ENCODE results near the gene MOSPD3.
"Not testable (repeated sequence)": the region's sequence is repeated elsewhere in the genome, so short reads cannot be mapped to it uniquely, and the experiment has no call there.

The MOSPD3 gene

DNA sequence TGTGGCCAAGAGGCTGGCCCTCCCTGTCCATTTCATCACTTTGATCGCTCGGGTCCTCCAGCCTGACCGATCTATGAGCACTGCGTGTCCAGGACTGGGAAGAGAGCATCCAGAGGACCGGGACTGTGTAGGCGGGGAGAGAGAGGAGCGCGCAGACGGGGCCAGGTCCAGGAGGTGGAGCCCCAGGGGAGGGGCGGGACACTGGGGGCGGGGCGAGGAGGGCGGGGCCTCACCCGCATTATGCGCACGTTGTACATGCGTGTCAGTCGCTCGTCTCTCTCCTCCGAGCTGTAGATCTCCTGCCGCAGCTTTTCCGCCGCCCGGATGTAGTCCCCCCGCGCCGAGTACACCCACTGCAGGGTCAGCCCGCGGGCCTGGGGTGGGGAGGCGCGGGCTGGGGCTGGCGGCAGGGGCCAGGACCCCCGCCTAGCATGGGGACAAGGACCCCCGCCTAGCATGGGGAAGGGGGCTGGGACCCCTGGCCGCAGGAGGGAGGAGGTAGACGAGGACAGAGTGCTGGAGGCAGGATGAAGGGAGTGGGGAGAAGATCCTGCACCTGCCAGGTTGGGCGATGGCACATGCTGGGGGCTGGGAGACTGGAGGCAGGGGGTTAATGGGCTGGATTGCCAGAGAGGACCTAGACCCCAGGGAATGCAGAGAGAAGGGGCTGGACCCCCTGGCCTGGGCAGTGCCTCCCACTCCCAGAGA is 14.3 kb downstream of the MOSPD3 start:
- DNase-seq, result peak; percentile 90

DNA sequence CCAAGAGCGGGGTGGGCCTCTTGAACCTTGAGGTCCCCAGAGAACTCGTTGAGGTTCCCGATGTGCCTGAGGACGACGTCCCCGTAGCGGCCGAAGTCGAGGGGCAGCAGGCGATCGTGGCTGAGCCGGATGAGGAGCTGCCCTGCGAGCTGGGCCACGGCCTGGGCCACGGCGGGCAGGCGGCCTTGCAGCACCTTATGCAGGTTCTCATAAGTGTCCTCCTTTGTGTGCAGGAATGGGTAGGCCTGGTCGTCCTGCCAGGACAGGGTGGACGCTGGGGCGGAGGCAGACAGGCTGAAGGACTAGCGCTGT is 14.9 kb downstream of the MOSPD3 start:
- no peak for DNase-seq

DNA sequence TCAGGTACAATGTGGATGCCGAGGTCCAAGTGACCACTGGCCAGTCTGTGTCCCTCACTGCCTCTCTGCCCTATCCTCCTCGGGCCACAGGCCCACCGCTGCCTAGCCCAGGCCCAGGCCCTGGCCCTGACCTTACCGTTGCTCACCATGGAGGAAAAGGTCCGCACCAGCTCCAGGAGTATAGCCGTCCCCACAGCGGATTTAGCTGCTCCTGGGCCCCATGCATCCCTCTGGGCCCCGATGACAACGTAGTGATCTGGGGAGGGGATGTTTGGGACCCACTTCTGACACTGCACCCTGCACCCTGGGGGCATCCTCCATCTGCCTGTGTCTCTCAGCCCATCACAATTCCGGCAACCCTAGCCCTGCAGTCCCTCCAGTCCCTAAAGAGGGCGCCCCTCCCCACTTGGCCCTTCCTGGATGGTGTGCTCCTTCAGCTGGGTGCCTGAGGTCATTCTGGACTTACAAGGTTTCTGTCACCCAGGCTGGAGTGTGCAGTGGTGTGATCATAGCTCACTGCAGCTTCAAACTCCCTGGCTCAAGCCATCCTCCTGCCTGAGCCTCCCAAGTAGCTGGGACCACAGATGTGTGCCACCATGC is 16.9 kb downstream of the MOSPD3 start:
- no peak for DNase-seq

DNA sequence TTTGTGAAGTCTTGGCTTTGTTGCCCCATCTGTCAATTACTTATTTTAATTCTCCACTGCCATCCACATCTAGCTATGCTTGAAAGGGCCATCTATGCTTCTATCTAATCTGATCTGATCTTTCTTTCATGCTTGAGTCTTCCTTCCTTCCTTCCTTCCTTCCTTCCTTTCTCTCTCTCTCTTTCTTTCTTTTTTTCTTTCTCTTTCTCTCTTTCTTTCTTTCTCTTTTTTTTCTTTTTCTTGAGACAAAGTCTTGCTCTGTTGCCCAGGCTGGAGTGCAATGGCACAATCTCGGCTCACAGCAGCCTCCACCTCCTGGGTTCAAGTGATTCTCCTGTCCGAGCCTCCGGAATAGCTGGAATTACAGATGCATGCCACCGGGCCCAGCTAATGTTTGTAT is 17.7 kb downstream of the MOSPD3 start:
- no peak for DNase-seq

DNA sequence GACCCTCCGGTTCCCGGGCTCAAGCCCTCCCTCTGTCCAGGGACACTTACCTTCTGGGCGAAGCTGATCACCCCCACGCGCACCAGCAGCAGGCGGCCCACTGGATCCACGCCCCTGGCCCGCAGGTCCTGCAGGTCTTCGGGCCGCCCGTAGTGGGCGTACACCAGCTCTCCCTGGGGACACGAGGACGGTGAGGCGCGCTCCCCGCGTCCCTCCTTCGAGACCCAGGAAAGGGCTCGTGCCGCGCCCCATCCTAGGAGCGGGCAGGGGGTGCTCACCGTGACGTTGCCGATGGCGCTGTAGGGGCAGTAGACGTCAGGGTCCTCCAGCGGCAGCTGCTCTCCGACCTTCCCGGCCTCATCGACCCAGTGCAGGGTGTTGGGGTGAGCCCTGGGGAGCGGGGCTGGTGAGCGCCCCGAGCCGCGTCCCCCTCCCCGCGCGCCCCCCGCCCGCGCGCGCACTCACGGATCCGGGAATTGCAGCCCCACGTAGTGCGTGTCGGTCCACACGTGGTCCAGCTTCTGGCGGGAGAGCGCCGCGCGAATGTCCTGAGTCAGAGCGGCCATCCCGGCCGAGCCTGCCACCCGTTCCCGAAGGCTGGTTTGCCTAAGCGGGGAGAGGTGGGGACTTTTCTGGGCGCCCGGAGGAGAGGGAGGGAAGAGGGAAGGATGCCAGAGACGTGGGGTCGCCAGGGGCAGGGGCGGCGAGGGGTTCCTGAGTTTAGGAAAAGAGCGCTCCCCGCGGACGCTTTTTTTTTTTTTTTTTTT is 20.8 kb downstream of the MOSPD3 start:
- DNase-seq, result peak; percentile 51

DNA sequence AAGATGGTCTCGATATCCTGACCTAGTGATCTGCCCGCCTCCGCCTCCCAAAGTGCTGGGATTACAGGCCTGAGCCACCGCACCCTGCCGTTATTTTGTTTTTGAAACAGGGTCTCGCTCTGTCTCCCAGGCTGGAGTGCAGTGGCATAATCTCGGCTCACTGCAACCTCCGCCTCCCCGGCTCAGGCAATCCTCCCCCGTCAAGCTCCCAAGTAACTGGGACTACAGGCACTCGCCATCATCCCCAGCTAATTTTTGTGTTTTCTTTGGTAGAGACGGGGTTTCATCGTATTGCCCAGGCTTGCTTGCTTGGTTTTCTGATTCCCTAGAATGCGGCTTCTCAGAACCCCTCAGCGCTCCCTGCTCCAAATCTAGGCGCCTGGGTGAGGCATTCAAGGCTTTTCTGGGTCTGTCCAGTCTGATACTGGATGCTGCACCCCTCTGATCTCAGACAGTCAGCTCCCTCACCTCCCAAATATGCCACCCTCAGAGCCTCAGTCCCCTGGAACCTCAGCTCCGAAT is 27.7 kb downstream of the MOSPD3 start:
- DNase-seq, result no peak

DNA sequence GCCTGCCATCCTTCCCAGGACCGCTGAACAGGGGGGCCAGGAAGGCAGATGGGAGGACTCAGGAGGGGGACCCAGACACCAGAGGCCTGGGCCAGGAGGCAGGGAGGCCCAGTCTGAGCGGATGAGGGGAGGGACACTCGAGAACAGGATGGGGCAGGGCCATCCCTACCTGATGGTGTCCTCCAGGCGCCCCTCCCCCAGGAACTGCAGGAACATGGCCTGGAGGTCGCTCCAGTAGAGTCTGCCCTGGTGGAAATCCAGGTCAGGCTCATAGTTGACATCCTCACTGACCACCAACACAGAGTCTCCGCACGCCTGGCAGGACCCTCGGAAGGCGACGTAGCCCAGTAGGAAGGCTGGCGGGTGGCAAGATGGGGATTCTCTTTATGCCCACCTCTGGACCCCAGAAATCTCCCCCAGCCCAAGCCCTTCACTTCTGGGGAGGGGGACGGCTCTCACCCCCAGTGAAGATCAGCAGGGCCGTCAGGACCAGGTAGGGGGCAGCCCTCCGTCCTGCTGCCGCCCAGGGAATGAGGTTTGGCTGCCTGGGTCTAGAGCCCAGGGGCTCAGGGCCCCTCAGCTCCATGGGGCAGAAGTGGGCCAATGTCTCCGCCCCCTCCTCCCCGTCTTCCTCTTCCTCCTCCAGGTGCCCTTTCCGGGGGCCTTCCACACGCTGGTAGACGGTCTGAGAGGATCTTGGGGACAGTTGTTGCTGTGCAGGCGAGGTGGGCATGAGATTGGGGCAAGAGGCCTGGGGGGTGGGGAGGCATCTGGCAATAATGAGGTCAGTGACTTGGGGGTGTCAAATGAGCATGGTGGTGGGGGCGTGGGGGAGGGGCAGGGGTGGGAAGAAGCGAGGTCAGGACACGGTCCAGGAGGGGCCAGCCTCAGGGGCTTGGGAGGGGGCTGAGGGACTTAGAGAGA is 28.4 kb downstream of the MOSPD3 start:
- no peak for DNase-seq

DNA sequence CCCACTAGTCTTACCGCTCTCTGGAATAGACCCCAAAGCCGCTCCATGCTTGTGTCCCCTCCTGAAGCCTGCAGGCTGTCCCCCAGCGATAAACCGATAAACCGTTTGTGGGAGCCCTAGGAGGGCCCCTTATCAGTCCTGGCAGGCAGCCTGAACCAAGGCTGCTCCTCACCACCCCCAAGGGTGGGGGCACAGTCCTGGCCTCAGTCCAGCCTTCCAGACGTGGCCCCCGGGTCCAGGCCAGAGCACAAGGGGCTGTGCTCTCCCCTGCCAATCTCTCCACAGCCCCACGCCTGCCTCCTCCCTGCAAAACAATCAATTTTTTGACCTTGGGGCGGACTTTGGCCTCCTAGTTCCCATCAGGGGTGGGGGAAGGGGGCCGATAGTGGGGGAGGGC is 29.1 kb downstream of the MOSPD3 start, which contains the start of gene TFR2:
Gene TFR2, minus strand, starts transcription at position 90 of the 397 bp plus-strand sequence. Its CDS starts 43 bp downstream, at position 47.
- no peak for DNase-seq

DNA sequence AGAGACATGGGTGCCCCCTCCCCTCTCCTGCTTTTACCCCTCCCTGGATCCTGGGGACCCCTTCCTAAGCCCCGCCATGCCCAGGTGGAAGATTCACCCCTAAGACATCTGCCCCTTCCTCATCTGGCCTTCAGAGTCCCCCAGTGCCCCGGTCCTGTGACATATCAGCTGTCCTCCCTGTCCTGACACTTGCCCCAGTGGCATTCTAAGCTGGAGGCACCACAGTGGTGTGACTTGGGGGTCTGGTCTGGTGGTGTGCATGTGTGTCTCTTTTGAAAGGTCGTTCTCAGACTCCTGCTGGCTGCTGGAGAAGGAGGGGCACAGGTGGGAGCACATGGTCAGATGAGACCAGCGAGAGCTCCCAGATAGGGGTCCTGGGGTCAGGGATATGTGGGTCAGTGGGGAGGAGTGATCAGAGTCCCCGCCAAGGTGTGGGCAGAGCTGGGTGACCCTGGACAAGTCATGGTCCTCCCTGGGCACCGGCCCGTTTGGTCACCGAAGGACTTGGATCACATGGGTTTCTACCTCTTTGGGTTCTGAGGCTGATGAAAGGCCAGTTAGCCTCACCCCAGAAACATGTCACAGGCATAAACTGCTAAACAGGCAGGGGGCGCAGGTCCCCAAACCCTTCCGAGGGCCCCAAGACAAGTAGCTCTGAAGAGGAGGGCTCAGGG is 29.7 kb downstream of the MOSPD3 start:
- DNase-seq, result no peak

DNA sequence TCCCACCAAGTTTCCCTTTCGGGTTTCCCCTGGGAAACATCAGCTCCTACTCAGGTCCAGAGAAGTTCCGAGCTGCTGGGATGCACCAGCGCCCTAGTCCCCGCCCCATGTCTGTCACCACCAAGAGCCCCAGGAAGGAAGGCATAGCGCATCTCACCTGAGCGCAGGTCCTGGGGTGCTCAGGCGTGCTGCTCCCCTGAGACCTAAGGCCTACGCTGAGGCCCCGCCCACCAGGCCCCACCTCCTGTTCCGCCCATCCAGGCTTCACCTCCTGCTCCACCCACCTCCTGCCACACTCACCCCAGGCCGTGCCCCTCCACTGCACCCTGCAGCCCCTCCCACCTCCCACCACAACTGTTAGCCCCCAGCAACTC is 30.2 kb downstream of the MOSPD3 start:
- DNase-seq, result no peak

DNA sequence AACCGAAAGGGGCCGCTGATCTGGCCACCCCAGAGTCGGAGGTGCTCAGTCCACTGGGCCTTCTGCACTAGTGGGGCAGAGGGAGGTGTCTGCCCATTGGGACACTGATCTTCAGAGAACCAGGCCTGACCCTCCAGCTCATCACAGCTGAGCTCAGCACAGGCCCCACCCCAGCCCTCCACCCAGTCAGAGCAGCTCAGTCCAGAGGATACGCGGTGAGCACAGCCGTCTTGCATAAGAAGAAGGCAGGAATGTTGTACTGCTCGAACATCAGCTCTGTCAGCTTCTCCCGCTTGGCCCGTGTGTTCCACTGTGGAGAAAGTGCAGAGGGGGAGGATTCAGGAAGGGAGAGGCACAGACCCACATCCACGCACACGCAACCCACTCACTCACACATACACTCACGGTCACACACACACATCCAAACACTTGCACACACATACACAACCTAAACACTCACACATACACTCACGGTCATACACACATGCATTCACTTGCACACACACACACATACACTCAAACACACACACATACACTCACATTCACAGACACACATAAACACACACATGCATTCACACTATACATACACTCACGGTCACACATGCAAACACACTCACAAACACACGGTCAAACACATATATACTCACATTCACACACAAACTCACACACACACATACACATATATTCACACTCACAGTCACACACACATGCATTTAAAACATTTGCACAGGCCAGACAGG is 37.7 kb downstream of the MOSPD3 start:
- DNase-seq, result no peak

DNA sequence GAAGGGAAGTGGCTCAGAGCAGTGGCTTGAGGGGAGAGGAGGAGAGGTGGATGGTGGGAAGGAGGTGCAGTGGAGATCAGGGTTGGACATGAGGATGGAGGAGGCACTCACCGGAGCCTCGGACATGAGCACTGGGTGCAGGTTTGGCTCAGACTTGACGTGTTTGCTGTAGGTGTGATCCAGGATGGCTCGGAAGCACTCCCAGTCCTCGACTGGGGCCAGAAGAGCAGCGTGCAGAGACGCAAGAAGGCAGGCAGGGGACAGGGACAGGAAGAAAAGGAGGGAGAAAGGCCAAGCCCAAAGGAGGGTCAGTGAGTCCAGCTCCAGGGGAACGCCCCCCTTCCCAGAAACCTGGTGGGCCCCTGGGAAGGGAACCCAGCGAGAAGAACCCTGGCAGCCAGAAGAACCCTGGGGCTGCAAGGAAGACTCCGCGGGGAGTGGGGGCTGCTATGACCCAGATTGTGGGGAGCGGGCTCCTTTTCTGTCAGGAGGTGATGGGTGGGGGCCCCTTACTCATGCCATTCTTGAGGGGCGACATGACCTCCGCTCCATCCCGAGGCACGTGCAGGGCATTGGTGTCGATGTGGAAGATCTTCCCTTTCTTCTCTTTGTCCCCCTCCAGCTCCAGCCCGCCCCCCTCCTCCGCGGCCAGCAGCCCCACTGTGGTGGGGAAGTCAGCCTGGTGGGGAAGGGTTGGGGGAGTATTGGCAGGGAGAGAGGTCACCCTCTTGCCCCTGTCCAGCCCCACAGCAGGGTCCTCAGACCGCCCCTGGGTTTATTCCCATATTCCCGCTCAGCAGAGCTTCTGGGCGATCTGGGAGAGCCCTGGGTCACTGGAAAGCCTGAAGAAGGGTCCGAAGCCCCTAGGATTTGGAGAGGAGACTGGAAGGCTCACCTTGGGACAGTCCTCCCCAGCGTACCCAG is 42.8 kb downstream of the MOSPD3 start:
- DNase-seq, result no peak

DNA sequence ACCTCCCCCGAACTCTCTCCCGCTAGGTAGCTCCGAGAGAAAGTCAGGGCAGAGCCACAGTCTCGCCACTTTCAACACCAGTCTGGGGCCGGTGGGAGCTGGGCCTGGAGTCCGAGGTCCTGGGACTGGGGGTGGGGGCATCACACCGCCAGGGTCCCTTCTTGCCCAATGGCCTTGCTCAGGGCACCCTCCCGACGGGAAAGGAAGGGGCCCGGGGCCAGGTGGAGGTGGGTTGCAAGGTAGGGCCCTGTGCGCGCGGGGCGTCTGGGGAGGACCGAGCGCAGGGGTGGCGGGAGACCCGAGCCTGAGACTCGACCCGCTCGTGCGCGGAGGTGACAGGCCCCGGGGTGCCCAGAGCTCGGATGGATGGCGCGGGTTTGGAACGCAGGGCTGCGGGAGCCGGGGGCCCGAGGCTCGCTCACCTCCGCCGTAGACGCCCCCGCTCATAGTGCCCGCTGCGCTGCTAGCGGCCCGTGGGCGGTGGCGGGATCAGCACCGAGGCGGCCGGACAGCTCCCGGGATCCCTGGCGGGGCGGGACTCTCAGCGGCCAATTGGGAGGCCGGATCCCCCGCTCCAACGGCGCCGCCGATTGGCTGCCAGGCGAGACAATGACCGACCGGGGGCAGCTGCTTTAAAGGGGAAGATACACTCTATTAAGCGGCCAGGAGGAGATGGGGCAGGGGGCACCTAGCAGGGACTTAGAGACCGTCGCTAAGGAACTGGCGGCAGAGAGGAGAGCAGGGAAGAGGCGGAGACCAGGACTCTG is 43.8 kb downstream of the MOSPD3 start, which contains the start of gene ACTL6B:
Gene ACTL6B, minus strand, starts transcription at position 541 of the 767 bp plus-strand sequence. Its CDS starts 94 bp downstream, at position 447.
- DNase-seq, result peak; percentile 77

DNA sequence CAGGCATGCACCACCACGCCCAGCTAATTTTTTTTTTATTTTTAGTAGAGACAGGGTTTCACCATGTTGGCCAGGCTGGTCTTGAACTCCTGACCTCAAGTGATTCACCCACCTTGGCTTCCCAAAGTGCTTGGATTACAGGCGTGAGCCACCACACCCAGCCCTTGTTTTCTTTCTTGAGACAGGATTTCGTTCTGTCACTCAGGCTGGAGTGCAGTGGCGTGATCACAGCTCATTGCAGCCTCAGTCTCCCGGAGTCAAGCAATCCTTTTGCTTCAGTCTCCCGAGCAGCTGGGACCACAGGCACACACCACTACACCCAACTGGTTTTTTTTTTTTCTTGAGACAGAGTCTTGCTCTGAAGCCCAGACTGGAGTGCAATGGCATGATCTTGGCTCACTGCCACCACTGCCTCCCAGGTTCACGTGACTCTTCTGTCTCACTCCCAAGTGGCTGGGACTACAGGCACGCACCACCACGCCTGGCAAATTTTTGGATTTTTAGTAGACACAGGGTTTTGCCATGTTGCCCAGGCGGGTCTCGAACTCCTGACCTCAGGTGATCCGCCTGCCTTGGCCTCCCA is 49.9 kb downstream of the MOSPD3 start:
- not testable (repeated sequence) for DNase-seq
